Endothelial cell of umbilical vein (primary cell): ENCODE measurements around the gene USP28. TPM values are rescaled to one million over a fixed set of nuclear protein-coding genes. Genes with fewer than 3 reads are reported as not detected.

Source experiments
- BruUV-seq: library from RNA; stranded (reverse); fragments of 400-500 nt; replicated peaks from 2 replicates; lab custom pipeline; 2021; lab: Mats Ljungman, UMichigan
- CTCF ChIA-PET: fragments of 300-600, 350-600 bp; sonication (Branson Sonifier 250); formaldehyde crosslinking; loops from one replicate; lab custom pipeline; 2021; ENCODE audit warnings: antibody characterized with exemption, inconsistent platforms; lab: Charles Lee
- POLR2A ChIA-PET: fragments of 300-600, 350-600 bp; sonication (Branson Sonifier 250); formaldehyde crosslinking; loops from one replicate; lab custom pipeline; 2021; ENCODE audit warnings: antibody characterized with exemption, inconsistent platforms; lab: Charles Lee
- DNase-seq: peaks from one replicate; pipeline ENCODE4 v3.0.0-alpha.2; 2011; ENCODE audit warnings: low read depth, low spot score
- FAIRE-seq: peaks from 2 replicates; lab custom pipeline; 2011; peaks lifted over from hg19 to GRCh38; lab: Jason Lieb, UNC
- H2AFZ ChIP-seq: 2 replicates; pipeline ENCODE4 v1.6.0; 2012; ENCODE audit warnings: low read depth, low read length, control low read depth, inconsistent platforms
- H3K27ac ChIP-seq: 2 replicates; pipeline ENCODE4 v1.5.1; 2011; ENCODE audit warnings: low read depth, mild to moderate bottlenecking, control low read depth, low read length, moderate library complexity; ENCODE audit not compliant: insufficient read depth
- H3K27me3 ChIP-seq, 2 experiments: 2 replicates each; pipeline versions ENCODE4 v1.6.0 to v1.6.1; 2011; ENCODE audit warnings: low read length in 2 of 2, mixed read lengths in 1 of 2; ENCODE audit not compliant: control insufficient read depth in 2 of 2, insufficient read depth in 2 of 2
- H3K36me3 ChIP-seq, 2 experiments: 2 replicates in 1 of 2; 3 replicates in 1 of 2; pipeline ENCODE4 v1.5.1; 2011; ENCODE audit warnings: low read length in 2 of 2, mild to moderate bottlenecking in 1 of 2, moderate library complexity in 1 of 2; ENCODE audit not compliant: control insufficient read depth in 2 of 2, insufficient read depth in 2 of 2; ENCODE audit errors: extremely low read depth in 1 of 2
- H3K4me1 ChIP-seq: 3 replicates; pipeline ENCODE4 v1.5.1; 2011; ENCODE audit warnings: mild to moderate bottlenecking, low read length; ENCODE audit not compliant: control insufficient read depth, insufficient read depth; ENCODE audit errors: extremely low read depth
- H3K4me2 ChIP-seq: 2 replicates; pipeline ENCODE4 v1.6.1; 2011; ENCODE audit warnings: low read length, control low read depth, mixed read lengths; ENCODE audit not compliant: insufficient read depth
- H3K4me3 ChIP-seq, 3 experiments: fragments of 200-600 bp in 1 of 3; sonication (generic), shearing (Covaris generic) in 1 of 3; replicated peaks in 1 of 3; 2 replicates each; pipeline ENCODE4 v1.5.1; 2011 to 2016; ENCODE audit warnings: control low read depth in 3 of 3, low read length in 3 of 3, mild to moderate bottlenecking in 2 of 3, inconsistent platforms in 1 of 3, low read depth in 1 of 3, moderate library complexity in 1 of 3; ENCODE audit not compliant: insufficient read depth in 1 of 3
- H3K79me2 ChIP-seq: 2 replicates; pipeline ENCODE4 v1.6.0; 2012; ENCODE audit warnings: low read length, inconsistent platforms; ENCODE audit not compliant: control insufficient read depth, insufficient read depth
- H3K9ac ChIP-seq: replicated peaks from 2 replicates; pipeline ENCODE3; 2011; ENCODE audit warnings: low read length, control low read depth; ENCODE audit not compliant: insufficient read depth; ENCODE audit errors: extremely low read depth
- H3K9me1 ChIP-seq: replicated peaks from 3 replicates; pipeline ENCODE4 v1.6.0; 2011; ENCODE audit warnings: mild to moderate bottlenecking, low read length; ENCODE audit not compliant: control insufficient read depth, insufficient read depth; ENCODE audit errors: extremely low read depth
- H3K9me3 ChIP-seq: replicated peaks from 2 replicates; pipeline ENCODE4 v1.5.1; 2012; ENCODE audit warnings: low read length, inconsistent platforms; ENCODE audit not compliant: control insufficient read depth, insufficient read depth
- H4K20me1 ChIP-seq: replicated peaks from 2 replicates; pipeline ENCODE3; 2011; ENCODE audit warnings: mild to moderate bottlenecking, low read length; ENCODE audit not compliant: control insufficient read depth, insufficient read depth; ENCODE audit errors: extremely low read depth
- CTCF ChIP-seq, 2 donors: IDR thresholded peaks; 1 replicate in 1 of 2; 2 replicates in 1 of 2; pipeline ENCODE4 v1.5.1; 2011; ENCODE audit warnings: low read length in 2 of 2, mild to moderate bottlenecking in 2 of 2, moderate library complexity in 2 of 2, control low read depth in 1 of 2, inconsistent platforms in 1 of 2, low read depth in 1 of 2; ENCODE audit not compliant: insufficient read depth in 1 of 2; ENCODE audit errors: extremely low read depth in 1 of 2
- EZH2 ChIP-seq: IDR thresholded peaks from 2 replicates; pipeline ENCODE4 v1.6.1; 2012; ENCODE audit warnings: borderline replicate concordance, low read depth, mild to moderate bottlenecking, moderate library complexity, low read length, inconsistent platforms; ENCODE audit not compliant: severe bottlenecking
- FOS ChIP-seq: IDR thresholded peaks from 2 replicates; pipeline ENCODE4 v1.6.1; 2011; ENCODE audit warnings: mild to moderate bottlenecking, low read length, moderate library complexity, borderline replicate concordance; ENCODE audit not compliant: insufficient read depth
- GATA2 ChIP-seq: IDR thresholded peaks from 2 replicates; pipeline ENCODE4 v1.7.0; 2011; ENCODE audit warnings: low read depth, mild to moderate bottlenecking, moderate library complexity, mixed read lengths, low read length; ENCODE audit not compliant: insufficient read length, insufficient read depth
- JUN ChIP-seq: IDR thresholded peaks from 2 replicates; pipeline ENCODE4 v1.6.1; 2011; ENCODE audit warnings: borderline replicate concordance, low read depth; ENCODE audit not compliant: insufficient read length, insufficient read depth
- MYC ChIP-seq: IDR thresholded peaks from one replicate; pipeline ENCODE4 v1.6.1; 2011; ENCODE audit warnings: mild to moderate bottlenecking, low read depth, low read length
- POLR2A ChIP-seq: IDR thresholded peaks from 2 replicates; pipeline ENCODE4 v1.6.1; 2012; ENCODE audit warnings: low read depth, mild to moderate bottlenecking, control low read depth, low read length
- POLR2AphosphoS5 ChIP-seq: IDR thresholded peaks from 2 replicates; pipeline ENCODE4 v1.6.1; 2012; ENCODE audit warnings: low read depth, mild to moderate bottlenecking, control low read depth, low read length, moderate library complexity; ENCODE audit not compliant: insufficient read depth
- dilution Hi-C: fragments of 300-500 bp; cut with MboI; formaldehyde crosslinking; loops from one replicate; pipeline ENCODE4 v1.15.0; 2019; ENCODE audit warnings: low sequenced_read_pairs; ENCODE audit not compliant: extremely low pct_ligation_motif_present
- intact Hi-C: fragments of 100-400 bp; cut with micrococcal nuclease; formaldehyde crosslinking; loops from one replicate; pipeline ENCODE4 v1.10.0; 2022
- polyA plus RNA-seq, 4 experiments: library from polyadenylated mRNA; depleted of rRNA in 3 of 4; stranded (reverse) in 3 of 4; unstranded in 1 of 4; fragments of >200 nt; gene quantifications; 2 replicates each; pipeline versions ENCODE4 v1.2.1 to v1.2.3, GENCODE V29; 2011 to 2012; ENCODE audit warnings: missing spikeins in 1 of 4
- total RNA-seq: library from RNA; stranded (reverse); gene quantifications from 2 replicates; pipeline ENCODE4 v1.2.3, GENCODE V29; 2021
- TF ChIP-seq, protein P1 (sequence below): IDR thresholded peaks from 2 replicates; pipeline ENCODE4 v1.6.1; 2011; ENCODE audit not compliant: insufficient read depth, insufficient read length

Gene USP28
- total and polyA plus RNA-seq, 2 donors (not counting 3 experiments of a cell fraction or from before 2014, with no cell fraction given), result 19.2 to 29.6 TPM

DNA sequence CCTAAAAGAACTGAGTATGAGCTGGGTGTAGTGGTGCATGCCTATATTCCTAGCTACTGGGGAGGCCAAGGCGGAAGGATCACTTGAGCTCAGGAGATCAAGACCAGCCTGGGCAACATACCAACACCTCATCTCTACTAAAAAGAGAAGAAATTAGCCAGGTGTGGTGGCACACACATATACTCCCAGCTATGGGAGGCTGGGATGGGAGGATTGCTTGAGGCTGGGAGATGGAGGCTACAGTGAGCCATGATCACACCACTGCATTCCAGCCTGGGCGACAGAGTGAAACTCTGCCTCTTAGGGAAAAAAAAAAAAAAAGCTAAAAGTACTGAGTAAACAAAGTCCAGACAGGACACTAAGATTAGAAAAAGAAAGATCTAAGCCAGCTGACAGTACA lies 25.8 kb upstream of the USP28 start:
- no peaks in the 10 kb centered on the region for H3K36me3 ChIP-seq
- ChIA-PET CTCF (interaction anchor here (1.1 to 1.2 kb wide), 2 partner anchors 360 to 362 kb away, joined by 6 to 8 read pairs; no protein-coding TSS in a partner anchor), POLR2A (interaction anchor here (0.6 kb wide), 1 partner anchor 23 kb away, joined by 3 read pairs; no protein-coding TSS in a partner anchor)
- no peak for FAIRE-seq
- H3K79me2 ChIP-seq, result no peaks in the 10 kb centered on the region
- H3K9me1 ChIP-seq, result no peaks in the 10 kb centered on the region
- H3K27me3 ChIP-seq, result peaks cover 10 to 15% of the 10 kb centered on the region in 2 experiments
- DNase-seq, result no peak
- no peak overlapping the region for H3K4me2 ChIP-seq
- H4K20me1 ChIP-seq, result no peaks in the 10 kb centered on the region
- H3K4me1 ChIP-seq, result no peaks in the 10 kb centered on the region
- TF ChIP-seq GATA2 (no peak), EZH2 (no peak), MYC (no peak), POLR2AphosphoS5 (no peak), CTCF (IDR thresholded peaks at IDR 0.05; ENCODE audit: extremely low read depth in 1 of 2, insufficient read depth in 1 of 2, low read depth in 1 of 2, low read length in 2 of 2) (no peak), FOS (no peak), JUN (no peak), POLR2A (no peak)
- TF ChIP-seq, protein P1, sequence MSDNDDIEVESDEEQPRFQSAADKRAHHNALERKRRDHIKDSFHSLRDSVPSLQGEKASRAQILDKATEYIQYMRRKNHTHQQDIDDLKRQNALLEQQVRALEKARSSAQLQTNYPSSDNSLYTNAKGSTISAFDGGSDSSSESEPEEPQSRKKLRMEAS, result no peak
- H3K27ac ChIP-seq, result no peak overlapping the region
- intact Hi-C loops, result no loop called here
- no peak overlapping the region for H3K9ac ChIP-seq
- no peak overlapping the region for H2AFZ ChIP-seq
- no peaks in the 10 kb centered on the region for H3K9me3 ChIP-seq
- no peak overlapping the region for H3K4me3 ChIP-seq
- no TSS peak for BruUV-seq
- dilution Hi-C loops, result no loop called here
